GM12874 (cell line): ENCODE measurements around the gene AVP.

Experiments used
- CTCF ChIP-seq: IDR thresholded peaks from 2 replicates; pipeline ENCODE4 v1.5.1; 2011; ENCODE audit warnings: low read depth, mild to moderate bottlenecking, control low read depth, low read length, moderate library complexity; ENCODE audit not compliant: insufficient read depth

AVP gene

GRCh38 chr20:3059489-3059888 is 25.0 kb downstream of the AVP start:
- no peak for TF ChIP-seq CTCF

- no peak for TF ChIP-seq CTCF
Observed at GRCh38 chr20:3051385-3052019, 33.0 kb downstream of the AVP start.

GRCh38 chr20:3047486-3048419 is 36.8 kb downstream of the AVP start:
- no peak for TF ChIP-seq CTCF

- TF ChIP-seq CTCF, result no peak
Observed at GRCh38 chr20:3046677-3047462, 37.7 kb downstream of the AVP start.

- TF ChIP-seq CTCF, result no peak
Observed at GRCh38 chr20:3045816-3046676, 38.5 kb downstream of the AVP start, which contains the start of gene MRPS26. MRPS26 (plus strand) TSS chr20:3046052; CDS start chr20:3046069, 17 bp downstream.

- TF ChIP-seq CTCF, result no peak
Observed at GRCh38 chr20:3045042-3045815, 39.3 kb downstream of the AVP start.
